HG03378 (cell line): Measurements from ENCODE around the gene SENP7.
A peak's percentile ranks its signal among the peaks of the same experiment; 100 is the strongest.
"Not testable (repeated sequence)": the region's sequence is repeated elsewhere in the genome, so short reads cannot be mapped to it uniquely, and the experiment has no call there.

ENCODE experiments used
- ATAC-seq: cut with Tn5 transposase; IDR thresholded peaks from one replicate; pipeline ENCODE4 v1.9.1; 2021; ENCODE audit warnings: mild to moderate bottlenecking, moderate library complexity; ENCODE audit not compliant: unreplicated experiment

The SENP7 gene

DNA sequence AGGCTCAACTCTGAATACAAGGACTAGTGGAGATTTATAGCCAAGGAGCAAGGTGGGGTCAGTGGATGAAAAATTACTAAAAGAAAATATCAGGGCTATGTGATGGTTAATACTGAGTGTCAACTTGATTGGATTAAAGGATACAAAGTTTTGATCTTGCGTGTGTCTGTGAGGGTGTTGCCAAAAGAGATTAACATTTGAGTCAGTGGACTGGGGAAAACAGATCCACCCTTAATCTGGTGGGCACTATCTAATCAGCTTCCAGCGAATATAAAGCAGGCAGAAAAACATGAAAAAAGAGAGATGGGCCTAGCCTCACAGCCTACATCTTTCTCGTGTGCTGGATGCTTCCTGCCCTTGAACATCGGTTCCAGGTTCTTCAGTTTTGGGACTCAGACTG lies 14.4 kb upstream of the SENP7 start:
- ATAC-seq, result no peak

DNA sequence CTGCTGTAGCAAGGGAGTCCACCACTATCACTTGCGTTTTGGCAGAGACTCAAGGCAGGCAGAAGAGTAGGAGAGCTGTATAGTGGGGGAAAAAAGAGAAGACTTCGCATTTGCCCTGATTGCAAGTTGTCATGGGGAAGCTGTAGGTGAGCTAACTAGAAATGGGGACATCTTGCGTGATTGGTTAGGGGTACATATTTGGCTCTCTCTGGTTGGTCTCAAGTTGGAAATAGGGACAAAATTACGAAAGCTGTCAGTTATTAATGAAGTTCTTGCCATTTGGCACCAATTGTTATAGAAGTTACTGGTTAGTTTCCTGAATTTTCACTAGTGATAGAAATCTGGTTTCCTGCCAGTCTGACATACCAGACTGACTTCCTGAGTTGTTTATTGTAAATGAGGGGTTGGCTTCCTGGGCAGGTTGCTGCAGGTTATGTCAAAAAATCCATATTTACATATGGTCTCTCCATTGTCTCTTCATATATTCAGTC lies 8.2 kb upstream of the SENP7 start:
- no peak for ATAC-seq

DNA sequence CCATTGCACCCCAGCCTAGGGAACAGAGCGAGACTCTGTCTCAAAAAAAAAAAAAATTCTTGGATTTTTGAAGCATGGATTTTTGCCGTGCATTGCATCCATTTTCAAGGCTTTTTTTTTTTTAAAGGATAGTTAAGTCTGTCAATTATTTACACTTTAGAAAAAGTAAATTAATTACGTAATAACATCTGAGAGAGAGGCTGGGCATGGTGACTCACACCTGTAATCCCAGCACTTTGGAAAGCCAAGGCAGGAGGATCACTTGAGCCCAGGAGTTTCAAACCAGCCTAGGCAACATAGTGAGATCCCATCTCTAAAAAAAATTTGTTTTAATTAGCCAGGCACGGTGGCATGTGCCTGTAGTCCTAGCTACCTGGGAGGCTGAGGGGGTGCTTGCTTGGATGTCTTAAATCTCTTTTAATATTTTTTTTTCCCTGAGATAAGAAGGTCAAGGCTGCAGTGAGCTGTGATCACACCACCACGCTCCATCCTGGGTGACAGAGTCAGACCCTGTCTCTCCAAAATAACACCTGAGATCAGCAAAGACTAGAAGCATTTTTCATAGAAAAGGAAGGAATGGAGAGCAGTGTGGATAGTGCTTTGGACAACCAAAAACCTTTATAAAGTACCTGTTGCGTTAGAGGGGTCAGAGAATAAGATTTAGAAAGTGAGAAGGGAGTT lies 6.8 kb upstream of the SENP7 start:
- no peak for ATAC-seq

DNA sequence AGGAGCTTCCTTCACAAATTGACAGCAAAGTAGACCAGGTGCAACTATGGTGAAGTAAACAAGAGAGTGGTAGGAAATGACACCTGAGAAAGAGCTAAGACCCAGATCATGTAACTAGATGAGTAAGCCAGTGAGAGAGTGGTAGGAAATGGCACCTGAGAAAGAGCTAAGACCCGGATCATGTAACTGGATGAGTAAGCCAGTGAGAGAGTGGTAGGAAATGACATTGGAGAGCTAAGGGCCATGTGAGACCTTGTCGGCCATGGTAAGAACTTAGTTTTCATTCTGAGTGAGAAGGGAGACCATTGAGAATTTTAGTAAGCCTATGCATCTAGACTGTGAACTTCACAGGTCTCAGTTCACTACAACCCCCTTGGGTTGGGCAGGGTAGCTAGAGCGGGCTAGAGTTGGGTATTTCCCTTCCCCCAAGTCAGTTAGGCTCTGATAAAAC lies 5.4 kb upstream of the SENP7 start:
- peak; percentile 99 for ATAC-seq

DNA sequence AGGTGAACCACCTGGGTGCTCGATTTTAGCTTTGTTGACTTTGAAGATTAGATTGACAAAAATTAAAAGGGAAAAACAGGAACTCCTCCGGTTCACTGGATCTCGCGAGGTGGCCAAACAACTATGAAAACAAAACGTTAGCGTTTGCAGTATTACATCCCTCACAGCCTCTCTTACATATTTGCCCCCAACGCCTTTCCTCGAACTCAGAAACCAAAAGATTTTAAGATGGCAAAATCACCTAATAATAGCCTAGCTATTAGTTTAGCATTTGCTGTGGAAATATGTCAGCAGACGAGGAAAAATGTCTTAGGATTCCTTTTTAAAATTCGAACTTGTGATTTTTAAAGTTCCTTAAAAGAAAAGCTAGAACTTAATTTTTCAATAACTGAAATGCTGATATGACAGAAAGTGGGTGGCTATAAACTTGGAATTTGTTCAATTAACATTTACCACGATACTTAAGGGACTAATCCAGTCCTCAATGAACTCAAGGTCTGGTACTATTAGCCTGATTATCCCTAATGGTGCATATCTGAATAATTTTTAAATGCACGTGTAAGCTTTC lies 491 bp upstream of the SENP7 start:
- no peak for ATAC-seq

DNA sequence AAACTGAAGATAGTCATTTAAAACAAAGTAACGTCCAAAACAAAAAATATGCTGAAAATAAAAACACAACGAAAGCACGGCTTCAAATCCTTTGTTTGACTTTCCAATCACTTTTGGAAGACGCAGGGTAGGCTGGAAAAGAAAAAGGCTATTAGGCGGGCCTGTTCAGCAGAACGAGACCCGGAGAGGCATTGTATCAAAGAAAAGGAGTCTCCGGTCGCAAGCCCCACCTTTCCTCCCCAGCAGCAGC lies 691 bp downstream of the SENP7 start:
- ATAC-seq, result no peak

DNA sequence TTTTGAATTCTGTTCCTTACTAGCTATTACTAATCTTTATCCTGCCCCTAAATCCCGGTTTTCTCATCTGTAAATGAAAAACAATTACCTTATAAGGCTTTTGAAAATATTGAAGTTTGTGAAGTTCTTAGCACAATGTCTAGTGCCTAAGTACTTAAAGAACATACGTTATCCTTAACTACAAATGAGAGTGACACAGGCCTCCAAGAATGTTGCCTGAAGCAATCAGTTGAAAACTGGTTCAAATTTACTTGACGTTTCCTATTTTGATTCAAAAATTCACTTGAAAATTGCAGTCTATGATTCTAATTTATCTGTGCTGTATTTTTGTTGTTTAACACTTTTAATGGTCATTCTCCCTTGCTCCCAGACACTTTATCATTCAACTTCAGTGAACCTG lies 3.2 kb downstream of the SENP7 start:
- ATAC-seq, result no peak

DNA sequence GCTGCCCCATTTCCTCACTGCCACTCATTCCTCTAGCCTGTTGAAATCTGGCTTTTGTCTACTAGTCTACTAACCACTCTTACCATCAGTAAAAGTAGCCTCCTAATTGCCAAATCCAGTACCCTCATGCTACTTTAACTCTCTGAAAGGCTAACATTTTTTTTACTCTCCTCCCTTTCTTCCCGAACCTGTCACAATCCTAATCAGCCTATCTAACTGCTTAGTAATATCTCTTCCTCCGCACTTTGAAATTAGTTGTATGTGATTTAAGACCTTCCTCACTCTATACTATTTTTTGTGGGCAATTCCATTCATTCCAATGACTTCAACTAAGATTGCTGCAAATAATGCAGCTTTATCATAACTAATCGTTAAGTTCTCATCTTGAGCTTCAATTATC lies 3.7 kb downstream of the SENP7 start:
- no peak for ATAC-seq

DNA sequence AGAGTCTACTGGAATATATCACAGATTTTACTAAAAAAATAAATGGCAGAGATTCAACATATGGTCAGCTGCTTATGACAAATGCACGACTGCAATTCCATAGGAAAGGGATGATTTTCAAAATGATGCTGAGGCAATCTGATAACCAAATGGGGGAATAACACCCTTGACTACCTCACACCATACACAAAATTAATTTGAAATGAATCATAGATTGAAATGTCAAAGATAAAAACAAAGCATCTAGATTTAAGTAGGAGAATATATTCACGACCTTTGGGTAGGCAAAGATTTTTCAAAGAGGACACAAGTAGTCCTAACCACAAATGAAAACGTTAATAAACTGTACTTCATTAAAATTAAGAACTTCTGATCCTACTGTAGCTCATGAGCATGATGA lies 11.2 kb downstream of the SENP7 start:
- no peak for ATAC-seq

DNA sequence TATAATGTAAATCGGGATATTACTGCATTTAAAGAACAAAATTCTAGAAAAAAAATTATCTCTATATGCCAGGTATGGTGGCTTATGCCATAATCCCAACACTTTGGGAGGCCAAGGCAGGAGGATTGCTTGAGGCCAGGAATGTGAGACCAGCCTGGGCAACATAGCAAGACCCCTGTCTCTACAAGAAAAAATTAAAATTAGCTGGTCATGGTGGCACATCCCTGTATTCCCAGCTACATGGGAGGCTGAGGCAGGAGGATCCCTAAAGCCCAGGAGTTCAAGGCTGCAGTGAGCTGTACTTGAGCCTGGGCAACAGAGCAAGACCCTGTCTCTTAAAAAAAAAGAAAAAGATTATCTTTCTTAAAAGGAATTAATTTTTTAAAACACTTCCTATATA lies 12.8 kb downstream of the SENP7 start:
- no peak for ATAC-seq

DNA sequence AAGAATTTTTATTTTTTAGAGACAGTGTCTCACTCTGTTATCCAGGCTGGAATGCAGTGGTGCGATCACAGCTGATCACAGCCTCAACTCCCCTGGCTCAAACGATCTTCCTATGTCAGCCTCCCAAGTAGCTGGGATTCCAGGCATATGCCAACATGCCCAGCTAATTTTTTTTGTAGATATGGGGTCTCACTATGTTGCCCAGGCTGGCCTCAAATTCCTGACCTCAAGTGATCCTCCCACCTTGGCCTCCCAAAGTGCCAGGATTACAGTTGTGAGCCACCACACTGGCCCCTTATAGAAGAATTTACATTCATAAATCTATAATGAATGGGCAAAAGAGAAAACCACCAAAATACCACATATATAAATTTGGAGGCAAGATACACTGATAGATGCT lies 15.2 kb downstream of the SENP7 start:
- no peak for ATAC-seq

DNA sequence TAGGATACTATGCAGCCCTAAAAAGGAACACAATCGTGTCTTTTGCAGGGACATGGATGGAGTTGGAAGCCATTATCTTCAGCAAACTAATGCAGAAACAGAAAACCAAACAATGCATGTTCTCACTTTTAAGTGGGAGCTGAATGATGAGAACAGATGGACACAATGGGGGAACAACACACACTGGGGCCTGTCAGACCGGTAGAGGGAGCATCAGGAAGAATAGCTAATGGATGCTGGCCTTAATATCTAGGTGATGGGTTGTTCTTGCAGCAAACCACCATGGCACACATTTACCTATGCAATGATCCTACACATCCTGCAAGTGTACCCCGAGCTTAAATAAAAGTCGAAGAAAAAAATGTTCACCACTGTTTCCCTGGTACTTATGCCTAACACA lies 17.5 kb downstream of the SENP7 start:
- no peak for ATAC-seq

DNA sequence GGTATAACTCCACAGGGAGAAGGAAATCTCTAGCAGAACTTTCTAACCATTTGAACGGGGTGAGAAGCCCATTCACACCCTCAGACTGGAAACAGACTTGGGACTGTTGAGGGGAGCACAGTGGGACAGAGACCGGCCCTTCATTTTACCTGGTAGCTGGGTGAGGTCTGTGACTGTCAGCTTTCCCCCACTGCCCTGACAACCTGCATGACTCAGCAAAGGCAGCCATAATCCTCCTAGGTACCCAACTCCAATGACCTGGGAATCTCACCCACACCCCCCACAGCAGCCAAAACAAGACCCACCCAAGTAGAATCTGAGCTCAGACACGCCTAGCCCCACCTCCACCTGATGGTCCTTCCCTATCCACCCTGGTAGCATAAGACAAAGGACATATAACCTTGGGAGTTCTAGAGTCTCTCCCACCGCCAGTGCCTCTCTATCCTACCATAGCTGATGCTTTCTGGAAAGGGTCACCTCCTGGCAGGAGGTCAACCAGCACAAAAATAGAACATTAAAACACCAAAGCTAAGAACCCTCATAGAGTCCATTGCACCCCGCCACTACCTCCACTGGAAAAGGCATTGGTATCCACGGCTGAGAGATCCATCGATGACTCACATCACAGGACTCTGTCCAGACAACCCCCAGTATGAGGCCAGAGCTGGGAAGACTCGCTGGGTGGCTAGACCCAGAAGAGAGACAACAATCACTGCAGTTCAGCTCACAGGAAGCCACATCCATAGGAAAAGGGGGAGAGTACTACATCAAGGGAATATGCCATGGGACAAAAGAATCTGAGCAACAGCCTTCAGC lies 28.0 kb downstream of the SENP7 start:
- no peak for ATAC-seq

DNA sequence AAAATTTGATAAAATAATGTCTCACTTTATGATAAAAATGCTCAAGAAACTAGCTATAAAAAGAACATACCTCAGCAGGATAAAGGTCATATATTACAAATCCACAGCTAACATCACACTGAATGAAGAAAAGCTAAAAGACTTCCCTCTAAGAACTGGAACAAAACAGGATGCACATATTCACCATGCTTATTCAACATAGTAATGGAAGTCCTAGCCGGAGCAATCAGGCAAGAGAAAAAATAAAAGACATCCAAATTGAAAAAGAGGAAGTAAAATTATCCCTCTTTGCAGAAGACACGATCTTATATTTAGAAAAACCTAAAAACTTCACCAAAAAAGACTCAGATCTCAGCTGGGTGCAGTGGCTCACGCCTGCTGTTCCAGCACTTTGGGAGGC lies 34.0 kb downstream of the SENP7 start:
- no peak for ATAC-seq

DNA sequence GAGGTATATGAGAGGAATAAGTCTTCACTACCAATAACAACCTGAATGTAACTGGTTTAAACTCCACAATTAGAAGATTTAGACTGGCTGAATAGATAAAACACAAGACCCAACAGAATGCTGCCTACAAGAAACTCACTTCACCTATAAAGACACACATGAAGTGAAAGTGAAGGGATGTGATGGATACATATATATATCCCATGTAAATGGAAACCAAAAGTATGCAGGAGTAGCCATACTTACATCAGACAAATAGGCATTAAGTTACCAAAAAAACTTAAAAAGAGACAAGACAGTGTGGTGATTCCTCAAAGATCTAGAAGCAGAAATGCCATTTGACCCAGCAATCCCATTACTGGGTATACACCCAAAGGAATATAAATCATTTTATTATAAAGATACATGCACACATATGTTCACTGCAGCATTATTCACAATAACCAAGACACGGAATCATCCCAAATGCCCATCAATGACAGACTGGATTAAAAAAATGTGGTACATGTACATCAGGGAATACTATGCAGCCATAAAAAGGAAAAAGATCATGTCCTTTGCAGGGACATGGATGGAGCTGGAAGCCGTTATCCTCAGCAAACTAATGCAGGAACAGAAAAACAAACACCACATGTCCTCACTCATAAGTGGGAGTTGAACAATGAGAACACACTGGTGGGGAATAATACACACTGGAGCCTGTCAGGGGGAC lies 38.0 kb downstream of the SENP7 start:
- ATAC-seq, result not testable (repeated sequence)

DNA sequence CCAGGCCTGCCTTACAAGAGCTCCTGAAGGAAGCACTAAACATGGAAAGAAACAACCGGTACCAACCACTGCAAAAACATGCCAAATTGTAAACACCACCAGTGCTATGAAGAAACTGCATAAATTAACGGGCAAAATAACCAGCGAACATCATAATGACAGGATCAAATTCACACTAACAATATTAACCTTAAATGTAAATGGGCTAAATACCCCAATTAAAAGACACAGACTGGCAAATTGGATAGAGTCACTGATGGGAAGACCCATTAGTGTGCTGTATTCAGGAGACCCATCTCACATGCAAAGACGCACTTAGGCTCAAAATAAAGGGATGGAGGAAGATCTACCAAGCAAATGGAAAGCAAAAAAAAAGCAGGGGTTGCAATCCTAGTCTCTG lies 44.3 kb downstream of the SENP7 start:
- not testable (repeated sequence) for ATAC-seq

DNA sequence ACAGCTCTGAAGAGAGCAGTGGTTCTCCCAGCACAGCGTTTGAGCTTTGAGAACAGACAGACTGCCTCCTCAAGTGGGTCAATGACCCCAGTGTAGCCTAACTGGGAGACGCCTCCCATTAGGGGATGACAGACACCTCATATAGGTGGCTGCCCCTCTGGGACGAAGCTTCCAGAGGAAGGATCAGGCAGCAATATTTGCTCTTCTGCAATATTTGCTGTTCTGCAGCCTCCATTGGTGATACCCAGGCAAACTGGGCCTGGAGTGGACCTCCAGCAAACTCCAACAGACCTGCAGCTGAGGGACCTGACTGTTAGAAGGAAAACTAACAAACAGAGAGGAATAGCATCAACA lies 45.7 kb downstream of the SENP7 start:
- ATAC-seq, result not testable (repeated sequence)

DNA sequence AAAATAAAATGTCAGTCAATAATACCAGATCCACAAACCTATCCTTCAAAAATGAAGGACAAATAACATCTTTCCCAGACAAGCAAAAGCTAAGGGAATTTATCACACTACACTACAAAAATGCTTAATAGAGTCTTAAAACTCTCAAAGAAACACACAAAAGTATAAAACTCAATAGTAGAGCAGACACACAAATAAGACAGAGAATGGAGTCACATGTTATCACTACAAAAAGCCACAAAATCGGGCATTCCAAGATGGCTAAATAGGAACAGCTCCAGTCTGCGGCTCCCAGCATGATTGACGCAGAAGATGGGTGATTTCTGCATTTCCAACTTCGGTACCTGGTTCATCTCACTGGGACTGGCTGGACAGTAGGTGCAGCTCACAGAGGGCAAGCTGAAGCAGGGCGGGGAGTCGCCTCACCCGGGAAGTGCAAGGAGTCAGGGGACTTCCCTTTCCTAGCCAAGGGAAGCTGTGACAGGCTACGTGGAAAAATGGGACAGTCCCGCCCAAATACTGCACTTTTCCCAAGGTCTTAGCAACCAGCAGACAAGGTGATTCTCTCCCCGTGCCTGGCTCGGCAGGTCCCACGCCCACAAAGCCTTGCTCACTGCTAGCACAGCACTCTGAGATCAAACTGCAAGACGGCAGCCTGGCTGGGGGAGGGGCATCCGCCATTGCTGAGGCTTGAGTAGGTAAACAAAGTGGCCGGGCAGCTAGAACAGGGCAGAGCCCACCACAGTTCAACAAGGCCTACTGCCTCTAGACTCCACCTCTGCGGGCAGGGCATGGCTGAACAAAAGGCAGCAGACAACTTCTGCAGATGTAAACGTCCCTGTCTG lies 46.3 kb downstream of the SENP7 start:
- no peak for ATAC-seq

DNA sequence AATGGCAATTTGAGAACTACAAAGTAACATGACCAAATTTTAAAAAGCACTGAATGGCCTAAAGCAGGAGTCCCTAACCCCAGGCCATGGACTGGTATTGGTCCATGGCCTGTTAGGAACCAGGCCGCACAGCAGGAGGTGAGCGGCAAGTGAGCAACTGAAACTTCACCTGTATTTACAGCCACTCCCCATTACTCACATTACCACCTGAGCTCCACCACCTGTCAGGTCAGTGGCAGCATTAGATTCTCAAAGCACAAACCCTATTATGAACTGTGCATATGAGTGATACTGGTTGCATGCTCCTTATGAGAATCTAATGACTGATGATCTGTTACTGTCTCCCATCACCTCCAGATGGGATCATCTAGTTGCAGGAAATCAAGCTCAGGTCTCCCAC lies 48.8 kb downstream of the SENP7 start:
- ATAC-seq, result no peak

DNA sequence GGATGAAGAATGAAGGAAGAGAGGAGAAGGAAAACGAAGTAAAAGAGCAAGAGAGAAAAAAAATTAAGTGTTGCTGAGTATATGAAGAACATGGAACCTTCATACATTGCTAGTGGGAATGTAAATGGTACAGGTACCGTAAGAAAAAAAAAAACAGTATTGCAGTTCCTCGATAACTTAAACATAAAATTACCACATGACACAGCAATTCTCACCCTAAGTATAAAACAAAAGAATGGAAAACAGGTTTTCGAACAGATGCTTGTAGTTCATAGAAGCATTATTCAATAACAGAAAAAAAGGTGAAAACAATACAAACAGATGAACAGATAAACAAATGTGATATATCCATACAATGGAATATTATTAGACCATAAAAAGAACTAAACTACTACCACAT lies 51.6 kb downstream of the SENP7 start:
- no peak for ATAC-seq

DNA sequence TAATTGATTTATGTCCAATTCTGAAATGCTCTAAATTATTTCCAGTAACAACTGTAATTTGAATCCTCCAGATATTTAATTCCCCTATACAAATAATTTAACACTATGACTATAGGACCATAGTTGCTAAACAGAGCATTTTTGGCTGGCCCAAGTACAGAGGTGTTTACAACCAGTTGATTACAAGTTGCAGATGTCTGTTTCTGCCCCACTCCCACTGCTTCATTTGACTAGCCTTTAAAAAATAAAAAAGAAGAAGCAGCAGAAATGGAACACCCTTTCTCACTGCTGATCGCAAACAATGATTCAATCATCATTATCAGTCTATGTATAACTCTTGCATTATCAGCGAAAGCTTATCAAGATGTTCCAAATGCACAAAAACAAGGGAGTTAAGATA lies 54.6 kb downstream of the SENP7 start:
- no peak for ATAC-seq
